GM23338 (cell line): ENCODE measurements around the gene CD7. TPM values are rescaled to one million over a fixed set of nuclear protein-coding genes. Genes with fewer than 3 reads are reported as not detected.

ENCODE experiments used
- CREB1 ChIP-seq: fragments of 250-450 bp; sonication (Bioruptor Pico); IDR thresholded peaks from 2 replicates; pipeline ENCODE4 v1.5.0; 2020; ENCODE audit warnings: low read depth, mild to moderate bottlenecking, moderate library complexity
- EZH2phosphoT487 ChIP-seq: fragments of 200-600 bp; sonication (generic); IDR thresholded peaks from one replicate; pipeline ENCODE4 v1.8.1; 2018; ENCODE audit warnings: antibody characterized with exemption; ENCODE audit not compliant: unreplicated experiment
- JUNB ChIP-seq: IDR thresholded peaks from one replicate; pipeline ENCODE4 v1.6.1; 2016; ENCODE audit warnings: antibody characterized with exemption; ENCODE audit not compliant: unreplicated experiment
- NANOG ChIP-seq: IDR thresholded peaks from 2 replicates; pipeline ENCODE4 v1.6.1; 2016; ENCODE audit warnings: antibody characterized with exemption, borderline replicate concordance
- POLR2AphosphoS5 ChIP-seq: IDR thresholded peaks from 2 replicates; pipeline ENCODE4 v1.6.1; 2016; ENCODE audit warnings: antibody characterized with exemption, low read depth
- ZNF331 ChIP-seq: fragments of 250-450 bp; sonication (Bioruptor Pico); IDR thresholded peaks from 2 replicates; pipeline ENCODE4 v1.5.0; 2020; ENCODE audit warnings: low read depth, mild to moderate bottlenecking, moderate library complexity
- ZNF462 ChIP-seq: fragments of 250-450 bp; sonication (Bioruptor Pico); IDR thresholded peaks from 2 replicates; pipeline ENCODE4 v1.5.0; 2020; ENCODE audit warnings: mild to moderate bottlenecking, moderate library complexity
- polyA plus RNA-seq: library from polyadenylated mRNA; unstranded; fragments of >200 nt; fragmentation: Nextera tagmentation; extraction: Ambion mirVana; gene quantifications from 2 replicates; pipeline ENCODE4 v1.2.1, GENCODE V29; 2016
- total RNA-seq: library from RNA; depleted of rRNA; stranded (reverse); fragments of >200 nt; shearing (Covaris generic); gene quantifications from 2 replicates; pipeline ENCODE4 v1.2.3, GENCODE V29; 2014
- TF ChIP-seq, protein P1 (sequence below): IDR thresholded peaks from one replicate; pipeline ENCODE4 v1.6.1; 2018; ENCODE audit warnings: antibody characterized with exemption; ENCODE audit not compliant: unreplicated experiment

Gene CD7
- total and polyA plus RNA-seq, 2 experiments from 2014 or later: 0.42 to 0.44 TPM

- TF ChIP-seq ZNF462: no peak
- no peak for TF ChIP-seq ZNF331 (CRISPR knock-in tag)
- TF ChIP-seq POLR2AphosphoS5: no peak
- TF ChIP-seq, protein P1, sequence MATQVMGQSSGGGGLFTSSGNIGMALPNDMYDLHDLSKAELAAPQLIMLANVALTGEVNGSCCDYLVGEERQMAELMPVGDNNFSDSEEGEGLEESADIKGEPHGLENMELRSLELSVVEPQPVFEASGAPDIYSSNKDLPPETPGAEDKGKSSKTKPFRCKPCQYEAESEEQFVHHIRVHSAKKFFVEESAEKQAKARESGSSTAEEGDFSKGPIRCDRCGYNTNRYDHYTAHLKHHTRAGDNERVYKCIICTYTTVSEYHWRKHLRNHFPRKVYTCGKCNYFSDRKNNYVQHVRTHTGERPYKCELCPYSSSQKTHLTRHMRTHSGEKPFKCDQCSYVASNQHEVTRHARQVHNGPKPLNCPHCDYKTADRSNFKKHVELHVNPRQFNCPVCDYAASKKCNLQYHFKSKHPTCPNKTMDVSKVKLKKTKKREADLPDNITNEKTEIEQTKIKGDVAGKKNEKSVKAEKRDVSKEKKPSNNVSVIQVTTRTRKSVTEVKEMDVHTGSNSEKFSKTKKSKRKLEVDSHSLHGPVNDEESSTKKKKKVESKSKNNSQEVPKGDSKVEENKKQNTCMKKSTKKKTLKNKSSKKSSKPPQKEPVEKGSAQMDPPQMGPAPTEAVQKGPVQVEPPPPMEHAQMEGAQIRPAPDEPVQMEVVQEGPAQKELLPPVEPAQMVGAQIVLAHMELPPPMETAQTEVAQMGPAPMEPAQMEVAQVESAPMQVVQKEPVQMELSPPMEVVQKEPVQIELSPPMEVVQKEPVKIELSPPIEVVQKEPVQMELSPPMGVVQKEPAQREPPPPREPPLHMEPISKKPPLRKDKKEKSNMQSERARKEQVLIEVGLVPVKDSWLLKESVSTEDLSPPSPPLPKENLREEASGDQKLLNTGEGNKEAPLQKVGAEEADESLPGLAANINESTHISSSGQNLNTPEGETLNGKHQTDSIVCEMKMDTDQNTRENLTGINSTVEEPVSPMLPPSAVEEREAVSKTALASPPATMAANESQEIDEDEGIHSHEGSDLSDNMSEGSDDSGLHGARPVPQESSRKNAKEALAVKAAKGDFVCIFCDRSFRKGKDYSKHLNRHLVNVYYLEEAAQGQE: no peak
- TF ChIP-seq JUNB: no peak
- TF ChIP-seq CREB1 (CRISPR knock-in tag): no peak
- no peak for TF ChIP-seq EZH2phosphoT487
- no peak for TF ChIP-seq NANOG
Observed at GRCh38 chr17:82278308-82278707, 39.1 kb downstream of the CD7 start (continued).
